Mammary epithelial cell (primary cell): ENCODE measurements around the gene CALN1.

Experiments
- CTCF ChIP-seq, 2 donors: IDR thresholded peaks in 1 of 2; conservative IDR thresholded peaks in 1 of 2; 2 replicates each; pipeline ENCODE4 v1.5.1; 2011 to 2012; ENCODE audit warnings: inconsistent platforms in 2 of 2, low read length in 2 of 2, mild to moderate bottlenecking in 2 of 2, control low read depth in 1 of 2, low read depth in 1 of 2; ENCODE audit not compliant: insufficient read depth in 1 of 2; ENCODE audit errors: extremely low read depth in 1 of 2
- EZH2 ChIP-seq: IDR thresholded peaks from 2 replicates; pipeline ENCODE4 v1.6.1; 2012; ENCODE audit warnings: low read length, inconsistent platforms, borderline replicate concordance

- TF ChIP-seq CTCF (conservative IDR thresholded peaks at IDR 0.05 in 1 of 2, IDR thresholded peaks at IDR 0.05 in 1 of 2; ENCODE audit: extremely low read depth in 1 of 2, insufficient read depth in 1 of 2, low read depth in 1 of 2, low read length in 2 of 2) (no peak), EZH2 (no peak)
Measured at GRCh38 chr7:72211175-72211574, 201.0 kb downstream of the CALN1 start.
